GM23338 (cell line): ENCODE measurements around the gene GDPD4.

Experiments
- CREB1 ChIP-seq: fragments of 250-450 bp; sonication (Bioruptor Pico); IDR thresholded peaks from 2 replicates; pipeline ENCODE4 v1.5.0; 2020; ENCODE audit warnings: low read depth, mild to moderate bottlenecking, moderate library complexity
- EZH2 ChIP-seq: fragments of 200-600 bp; sonication (generic); IDR thresholded peaks from one replicate; pipeline ENCODE4 v1.8.0; 2017; ENCODE audit warnings: antibody characterized with exemption, mild to moderate bottlenecking, low read depth; ENCODE audit not compliant: unreplicated experiment
- EZH2phosphoT487 ChIP-seq: fragments of 200-600 bp; sonication (generic); IDR thresholded peaks from one replicate; pipeline ENCODE4 v1.8.1; 2018; ENCODE audit warnings: antibody characterized with exemption; ENCODE audit not compliant: unreplicated experiment
- JUNB ChIP-seq: IDR thresholded peaks from one replicate; pipeline ENCODE4 v1.6.1; 2016; ENCODE audit warnings: antibody characterized with exemption; ENCODE audit not compliant: unreplicated experiment
- POLR2AphosphoS5 ChIP-seq: IDR thresholded peaks from 2 replicates; pipeline ENCODE4 v1.6.1; 2016; ENCODE audit warnings: antibody characterized with exemption, low read depth
- REST ChIP-seq: IDR thresholded peaks from one replicate; pipeline ENCODE4 v1.6.1; 2018; ENCODE audit warnings: antibody characterized with exemption; ENCODE audit not compliant: unreplicated experiment
- TF ChIP-seq, protein P1 (sequence below), 2 experiments: fragments of 200-600 bp in 1 of 2; sonication (generic) in 1 of 2; conservative IDR thresholded peaks; 2 replicates each; pipeline versions ENCODE4 v1.5.1 to v1.6.1; 2016 to 2017; ENCODE audit warnings: antibody characterized with exemption in 2 of 2, low read depth in 2 of 2, mild to moderate bottlenecking in 2 of 2, moderate library complexity in 1 of 2
- TF ChIP-seq, protein P2 (sequence below): fragments of 250-450 bp; sonication (Bioruptor Pico); IDR thresholded peaks from 2 replicates; pipeline ENCODE4 v1.5.0; 2020; ENCODE audit warnings: mild to moderate bottlenecking, moderate library complexity

DNA sequence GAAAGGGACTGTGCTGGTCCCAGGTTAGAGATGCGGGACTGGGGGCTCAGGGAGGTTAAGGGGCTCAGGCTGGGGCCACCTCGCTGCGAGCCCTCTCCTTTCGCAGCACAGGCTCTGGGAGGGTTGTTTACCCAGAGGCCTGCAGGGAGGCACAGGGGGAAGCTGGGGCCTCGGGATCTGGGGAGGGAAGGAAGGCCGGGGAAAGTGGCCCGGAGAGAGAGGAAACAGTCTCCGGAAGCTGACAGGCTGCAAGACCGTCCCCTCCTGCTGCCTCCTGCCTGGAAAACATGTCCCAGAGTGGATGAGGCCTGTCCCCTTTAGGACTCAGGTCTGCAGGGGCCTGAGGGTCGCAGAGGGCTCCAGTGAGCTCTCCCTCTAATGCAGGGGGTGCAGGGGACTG, 128.0 kb downstream of the GDPD4 start:
- TF ChIP-seq EZH2phosphoT487 (no peak), EZH2 (no peak), REST (no peak), POLR2AphosphoS5 (no peak), JUNB (no peak), CREB1 (CRISPR knock-in tag) (no peak)
- TF ChIP-seq, protein P1, sequence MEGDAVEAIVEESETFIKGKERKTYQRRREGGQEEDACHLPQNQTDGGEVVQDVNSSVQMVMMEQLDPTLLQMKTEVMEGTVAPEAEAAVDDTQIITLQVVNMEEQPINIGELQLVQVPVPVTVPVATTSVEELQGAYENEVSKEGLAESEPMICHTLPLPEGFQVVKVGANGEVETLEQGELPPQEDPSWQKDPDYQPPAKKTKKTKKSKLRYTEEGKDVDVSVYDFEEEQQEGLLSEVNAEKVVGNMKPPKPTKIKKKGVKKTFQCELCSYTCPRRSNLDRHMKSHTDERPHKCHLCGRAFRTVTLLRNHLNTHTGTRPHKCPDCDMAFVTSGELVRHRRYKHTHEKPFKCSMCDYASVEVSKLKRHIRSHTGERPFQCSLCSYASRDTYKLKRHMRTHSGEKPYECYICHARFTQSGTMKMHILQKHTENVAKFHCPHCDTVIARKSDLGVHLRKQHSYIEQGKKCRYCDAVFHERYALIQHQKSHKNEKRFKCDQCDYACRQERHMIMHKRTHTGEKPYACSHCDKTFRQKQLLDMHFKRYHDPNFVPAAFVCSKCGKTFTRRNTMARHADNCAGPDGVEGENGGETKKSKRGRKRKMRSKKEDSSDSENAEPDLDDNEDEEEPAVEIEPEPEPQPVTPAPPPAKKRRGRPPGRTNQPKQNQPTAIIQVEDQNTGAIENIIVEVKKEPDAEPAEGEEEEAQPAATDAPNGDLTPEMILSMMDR (conservative IDR thresholded peaks at IDR 0.05; ENCODE audit: low read depth in 2 of 2), result no peak
- TF ChIP-seq, protein P2, sequence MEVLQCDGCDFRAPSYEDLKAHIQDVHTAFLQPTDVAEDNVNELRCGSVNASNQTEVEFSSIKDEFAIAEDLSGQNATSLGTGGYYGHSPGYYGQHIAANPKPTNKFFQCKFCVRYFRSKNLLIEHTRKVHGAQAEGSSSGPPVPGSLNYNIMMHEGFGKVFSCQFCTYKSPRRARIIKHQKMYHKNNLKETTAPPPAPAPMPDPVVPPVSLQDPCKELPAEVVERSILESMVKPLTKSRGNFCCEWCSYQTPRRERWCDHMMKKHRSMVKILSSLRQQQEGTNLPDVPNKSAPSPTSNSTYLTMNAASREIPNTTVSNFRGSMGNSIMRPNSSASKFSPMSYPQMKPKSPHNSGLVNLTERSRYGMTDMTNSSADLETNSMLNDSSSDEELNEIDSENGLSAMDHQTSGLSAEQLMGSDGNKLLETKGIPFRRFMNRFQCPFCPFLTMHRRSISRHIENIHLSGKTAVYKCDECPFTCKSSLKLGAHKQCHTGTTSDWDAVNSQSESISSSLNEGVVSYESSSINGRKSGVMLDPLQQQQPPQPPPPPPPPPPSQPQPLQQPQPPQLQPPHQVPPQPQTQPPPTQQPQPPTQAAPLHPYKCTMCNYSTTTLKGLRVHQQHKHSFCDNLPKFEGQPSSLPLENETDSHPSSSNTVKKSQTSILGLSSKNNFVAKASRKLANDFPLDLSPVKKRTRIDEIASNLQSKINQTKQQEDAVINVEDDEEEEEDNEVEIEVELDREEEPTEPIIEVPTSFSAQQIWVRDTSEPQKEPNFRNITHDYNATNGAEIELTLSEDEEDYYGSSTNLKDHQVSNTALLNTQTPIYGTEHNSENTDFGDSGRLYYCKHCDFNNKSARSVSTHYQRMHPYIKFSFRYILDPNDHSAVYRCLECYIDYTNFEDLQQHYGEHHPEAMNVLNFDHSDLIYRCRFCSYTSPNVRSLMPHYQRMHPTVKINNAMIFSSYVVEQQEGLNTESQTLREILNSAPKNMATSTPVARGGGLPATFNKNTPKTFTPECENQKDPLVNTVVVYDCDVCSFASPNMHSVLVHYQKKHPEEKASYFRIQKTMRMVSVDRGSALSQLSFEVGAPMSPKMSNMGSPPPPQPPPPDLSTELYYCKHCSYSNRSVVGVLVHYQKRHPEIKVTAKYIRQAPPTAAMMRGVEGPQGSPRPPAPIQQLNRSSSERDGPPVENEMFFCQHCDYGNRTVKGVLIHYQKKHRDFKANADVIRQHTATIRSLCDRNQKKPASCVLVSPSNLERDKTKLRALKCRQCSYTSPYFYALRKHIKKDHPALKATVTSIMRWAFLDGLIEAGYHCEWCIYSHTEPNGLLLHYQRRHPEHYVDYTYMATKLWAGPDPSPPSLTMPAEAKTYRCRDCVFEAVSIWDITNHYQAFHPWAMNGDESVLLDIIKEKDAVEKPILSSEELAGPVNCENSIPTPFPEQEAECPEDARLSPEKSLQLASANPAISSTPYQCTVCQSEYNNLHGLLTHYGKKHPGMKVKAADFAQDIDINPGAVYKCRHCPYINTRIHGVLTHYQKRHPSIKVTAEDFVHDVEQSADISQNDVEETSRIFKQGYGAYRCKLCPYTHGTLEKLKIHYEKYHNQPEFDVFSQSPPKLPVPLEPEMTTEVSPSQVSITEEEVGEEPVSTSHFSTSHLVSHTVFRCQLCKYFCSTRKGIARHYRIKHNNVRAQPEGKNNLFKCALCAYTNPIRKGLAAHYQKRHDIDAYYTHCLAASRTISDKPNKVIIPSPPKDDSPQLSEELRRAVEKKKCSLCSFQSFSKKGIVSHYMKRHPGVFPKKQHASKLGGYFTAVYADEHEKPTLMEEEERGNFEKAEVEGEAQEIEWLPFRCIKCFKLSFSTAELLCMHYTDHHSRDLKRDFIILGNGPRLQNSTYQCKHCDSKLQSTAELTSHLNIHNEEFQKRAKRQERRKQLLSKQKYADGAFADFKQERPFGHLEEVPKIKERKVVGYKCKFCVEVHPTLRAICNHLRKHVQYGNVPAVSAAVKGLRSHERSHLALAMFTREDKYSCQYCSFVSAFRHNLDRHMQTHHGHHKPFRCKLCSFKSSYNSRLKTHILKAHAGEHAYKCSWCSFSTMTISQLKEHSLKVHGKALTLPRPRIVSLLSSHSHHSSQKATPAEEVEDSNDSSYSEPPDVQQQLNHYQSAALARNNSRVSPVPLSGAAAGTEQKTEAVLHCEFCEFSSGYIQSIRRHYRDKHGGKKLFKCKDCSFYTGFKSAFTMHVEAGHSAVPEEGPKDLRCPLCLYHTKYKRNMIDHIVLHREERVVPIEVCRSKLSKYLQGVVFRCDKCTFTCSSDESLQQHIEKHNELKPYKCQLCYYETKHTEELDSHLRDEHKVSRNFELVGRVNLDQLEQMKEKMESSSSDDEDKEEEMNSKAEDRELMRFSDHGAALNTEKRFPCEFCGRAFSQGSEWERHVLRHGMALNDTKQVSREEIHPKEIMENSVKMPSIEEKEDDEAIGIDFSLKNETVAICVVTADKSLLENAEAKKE, result no peak
